Dendritic cell treated with granulocyte-macrophage colony-stimulating factor and Interleukin-4, amounts not matched to agents 40 ng/mL and 50 ng/mL, for 4 days (primary cell): ENCODE results near the gene MS4A1.

Experiments
- H3K27ac Mint-ChIP-seq: one replicate; pipeline ENCODE4 v1.8.0; 2022; ENCODE audit warnings: mild to moderate bottlenecking, mixed read lengths
- H3K27me3 Mint-ChIP-seq: one replicate; pipeline ENCODE4 v1.8.0; 2022; ENCODE audit warnings: mild to moderate bottlenecking, mixed read lengths
- H3K36me3 Mint-ChIP-seq: one replicate; pipeline ENCODE4 v1.8.0; 2022; ENCODE audit warnings: low read depth, mixed read lengths
- H3K4me1 Mint-ChIP-seq: one replicate; pipeline ENCODE4 v1.8.0; 2022; ENCODE audit warnings: low read depth, mixed read lengths
- H3K4me3 Mint-ChIP-seq: one replicate; pipeline ENCODE4 v1.8.0; 2022; ENCODE audit warnings: mild to moderate bottlenecking, moderate library complexity, mixed read lengths
- H3K9me3 Mint-ChIP-seq: one replicate; pipeline ENCODE4 v1.8.0; 2022; ENCODE audit warnings: mixed read lengths
- intact Hi-C: fragments of 100-400 bp; cut with micrococcal nuclease; formaldehyde crosslinking; loops from one replicate; pipeline ENCODE4 v1.15.0; 2022

MS4A1 gene

GRCh38 chr11:60513496-60514460 lies 58.1 kb downstream of the MS4A1 start:
- intact Hi-C loops, result no loop called here
- no peak overlapping the region for H3K4me3 Mint-ChIP-seq
- H3K4me1 Mint-ChIP-seq, result peaks cover 3% of the 10 kb centered on the region
- H3K27me3 Mint-ChIP-seq, result peaks cover 18% of the 10 kb centered on the region
- H3K27ac Mint-ChIP-seq, result no peak overlapping the region
- H3K36me3 Mint-ChIP-seq, result no peaks in the 10 kb centered on the region
- no peaks in the 10 kb centered on the region for H3K9me3 Mint-ChIP-seq

DNA sequence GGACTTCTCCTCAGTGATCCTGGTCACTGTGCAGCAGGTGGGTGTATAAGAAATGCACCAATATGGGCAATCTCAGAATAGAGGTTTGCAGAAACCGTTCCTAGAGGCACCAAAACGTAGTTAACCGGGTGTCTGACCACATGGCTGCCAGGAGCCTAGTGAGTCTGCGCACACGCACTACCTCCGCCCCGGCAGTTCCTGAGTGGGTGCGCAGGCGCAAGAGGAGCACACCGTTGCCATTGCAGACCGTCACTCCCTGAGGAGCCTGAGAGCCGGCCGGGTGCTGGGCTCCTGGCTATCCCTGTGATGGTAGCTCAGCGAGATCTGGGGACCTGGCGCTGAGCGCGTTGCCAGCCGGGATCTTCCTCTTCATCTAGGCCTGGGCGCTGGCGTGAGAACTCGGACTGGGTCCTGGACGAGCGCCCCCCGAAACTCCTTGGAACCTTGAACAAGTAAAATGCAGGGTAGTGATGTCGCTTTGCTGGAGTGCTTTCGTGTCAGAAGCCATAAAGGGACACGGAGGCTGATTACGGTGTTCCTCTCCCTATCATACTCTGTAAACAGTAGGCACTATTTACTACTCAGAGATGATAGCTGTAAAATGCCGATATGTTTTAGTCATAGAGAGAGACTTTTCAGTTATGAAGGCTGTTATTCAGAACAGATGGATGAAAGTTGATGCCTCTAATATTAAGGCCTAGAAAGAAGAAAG lies 59.7 kb downstream of the MS4A1 start, which contains the start of gene MS4A13:
TSS of gene MS4A13 (plus strand) at position 249 of the 712 bp plus-strand sequence. CDS start 2,692 bp downstream, outside the sequence.
- intact Hi-C loops, result no loop called here
- H3K27ac Mint-ChIP-seq, result no peak within 1 kb of the TSS
- peaks cover 8% of the 10 kb centered on the region for H3K9me3 Mint-ChIP-seq
- peaks cover 30% of the 10 kb centered on the region for H3K27me3 Mint-ChIP-seq
- no peaks in the 10 kb centered on the region for H3K36me3 Mint-ChIP-seq
- peaks cover 15% of the 10 kb centered on the region for H3K4me1 Mint-ChIP-seq
- no peak within 1 kb of the TSS for H3K4me3 Mint-ChIP-seq
